WTC11 (cell line): ENCODE data around the gene SLC6A2.

ENCODE experiments used
- AFF4 ChIP-seq: sonication (generic); formaldehyde crosslinking; IDR thresholded peaks from 2 replicates; pipeline ENCODE4 v1.8.1; 2023; ENCODE audit warnings: mild to moderate bottlenecking, missing genetic modification reagents, borderline replicate concordance
- ARID4B ChIP-seq: sonication (generic); formaldehyde crosslinking; IDR thresholded peaks from 2 replicates; pipeline ENCODE4 v1.8.0; 2023; ENCODE audit warnings: missing genetic modification reagents, mild to moderate bottlenecking, borderline replicate concordance
- ATF2 ChIP-seq: sonication (generic); formaldehyde crosslinking; IDR thresholded peaks from 2 replicates; pipeline ENCODE4 v1.8.1; 2022; ENCODE audit warnings: low read depth, missing genetic modification reagents, borderline replicate concordance
- CTCF ChIP-seq: fragments of 200-600 bp; IDR thresholded peaks from 2 replicates; pipeline ENCODE4 v1.8.0; 2022; ENCODE audit warnings: antibody characterized with exemption
- E2F4 ChIP-seq: sonication (generic); formaldehyde crosslinking; IDR thresholded peaks from 2 replicates; pipeline ENCODE4 v1.8.1; 2022; ENCODE audit warnings: low read depth, mild to moderate bottlenecking, moderate library complexity, missing genetic modification reagents, borderline replicate concordance
- EMX1 ChIP-seq: fragments of 250-450 bp; sonication (Bioruptor Pico); IDR thresholded peaks from 2 replicates; pipeline ENCODE4 v1.8.0; 2021; ENCODE audit warnings: mild to moderate bottlenecking
- ETV6 ChIP-seq: sonication (generic); formaldehyde crosslinking; IDR thresholded peaks from 2 replicates; pipeline ENCODE4 v1.8.1; 2022; ENCODE audit warnings: mild to moderate bottlenecking, missing genetic modification reagents
- NFATC4 ChIP-seq: fragments of 250-450 bp; sonication (Bioruptor Pico); IDR thresholded peaks from 2 replicates; pipeline ENCODE4 v1.9.0; 2021; ENCODE audit warnings: mild to moderate bottlenecking
- TCF7 ChIP-seq: sonication (generic); formaldehyde crosslinking; IDR thresholded peaks from 2 replicates; pipeline ENCODE4 v1.8.0; 2022; ENCODE audit warnings: mild to moderate bottlenecking, low read depth, missing genetic modification reagents, moderate library complexity
- ZNF396 ChIP-seq: fragments of 250-450 bp; sonication (Bioruptor Pico); IDR thresholded peaks from 2 replicates; pipeline ENCODE4 v1.8.0; 2021; ENCODE audit warnings: mild to moderate bottlenecking, moderate library complexity, borderline replicate concordance
- ZNF671 ChIP-seq: fragments of 250-450 bp; sonication (Bioruptor Pico); IDR thresholded peaks from 2 replicates; pipeline ENCODE4 v1.8.0; 2021; ENCODE audit warnings: mild to moderate bottlenecking
- TF ChIP-seq, protein P1 (sequence below): sonication (generic); formaldehyde crosslinking; IDR thresholded peaks from 2 replicates; pipeline ENCODE4 v1.8.1; 2022; ENCODE audit warnings: mild to moderate bottlenecking, moderate library complexity, missing genetic modification reagents
- TF ChIP-seq, protein P2 (sequence below): sonication (generic); formaldehyde crosslinking; IDR thresholded peaks from 2 replicates; pipeline ENCODE4 v1.8.1; 2023; ENCODE audit warnings: mild to moderate bottlenecking, missing genetic modification reagents, moderate library complexity

DNA sequence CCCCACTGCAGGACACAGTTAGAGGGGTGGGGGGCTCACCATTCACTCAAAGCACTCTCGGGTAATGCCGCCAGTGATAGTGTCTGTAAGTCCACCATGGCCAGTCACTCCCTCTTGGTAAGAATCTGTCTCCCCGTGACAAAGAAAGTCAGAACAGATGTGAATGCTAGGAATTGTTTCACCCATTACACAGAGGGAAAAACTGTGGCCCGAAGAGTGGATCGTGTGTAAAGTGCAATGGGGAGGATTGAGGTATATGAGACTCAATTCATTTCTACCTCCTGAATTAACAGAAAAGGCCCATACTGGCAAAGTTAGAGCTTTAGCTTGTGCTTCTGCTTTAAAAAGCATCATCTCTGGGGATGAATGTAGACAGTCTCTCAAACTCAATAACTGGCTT, 17.5 kb upstream of the SLC6A2 start:
- TF ChIP-seq CTCF: no peak
- TF ChIP-seq, protein P1, sequence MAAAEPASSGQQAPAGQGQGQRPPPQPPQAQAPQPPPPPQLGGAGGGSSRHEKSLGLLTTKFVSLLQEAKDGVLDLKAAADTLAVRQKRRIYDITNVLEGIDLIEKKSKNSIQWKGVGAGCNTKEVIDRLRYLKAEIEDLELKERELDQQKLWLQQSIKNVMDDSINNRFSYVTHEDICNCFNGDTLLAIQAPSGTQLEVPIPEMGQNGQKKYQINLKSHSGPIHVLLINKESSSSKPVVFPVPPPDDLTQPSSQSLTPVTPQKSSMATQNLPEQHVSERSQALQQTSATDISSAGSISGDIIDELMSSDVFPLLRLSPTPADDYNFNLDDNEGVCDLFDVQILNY (CRISPR knock-in tag): no peak
- TF ChIP-seq NFATC4 (CRISPR knock-in tag): no peak
- no peak for TF ChIP-seq ZNF671 (CRISPR knock-in tag)
- no peak for TF ChIP-seq ZNF396 (CRISPR knock-in tag)
- no peak for TF ChIP-seq ETV6 (CRISPR knock-in tag)
- TF ChIP-seq AFF4 (CRISPR knock-in tag): no peak
- no peak for TF ChIP-seq ARID4B (CRISPR knock-in tag)
- TF ChIP-seq, protein P2, sequence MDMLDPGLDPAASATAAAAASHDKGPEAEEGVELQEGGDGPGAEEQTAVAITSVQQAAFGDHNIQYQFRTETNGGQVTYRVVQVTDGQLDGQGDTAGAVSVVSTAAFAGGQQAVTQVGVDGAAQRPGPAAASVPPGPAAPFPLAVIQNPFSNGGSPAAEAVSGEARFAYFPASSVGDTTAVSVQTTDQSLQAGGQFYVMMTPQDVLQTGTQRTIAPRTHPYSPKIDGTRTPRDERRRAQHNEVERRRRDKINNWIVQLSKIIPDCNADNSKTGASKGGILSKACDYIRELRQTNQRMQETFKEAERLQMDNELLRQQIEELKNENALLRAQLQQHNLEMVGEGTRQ (CRISPR knock-in tag): no peak
- TF ChIP-seq ATF2 (CRISPR knock-in tag): no peak
- TF ChIP-seq E2F4 (CRISPR knock-in tag): no peak
- no peak for TF ChIP-seq TCF7
- no peak for TF ChIP-seq EMX1 (CRISPR knock-in tag)
